Breast epithelium (tissue), 3 donors: ENCODE results near the gene VWC2L.

Source experiments
- CTCF ChIP-seq, 3 donors: fragments of 450-650 bp; IDR thresholded peaks; one replicate each; pipeline ENCODE4 v1.5.1; 2016 to 2017; ENCODE audit warnings: antibody characterized with exemption in 3 of 3, mild to moderate bottlenecking in 3 of 3, moderate library complexity in 3 of 3
- POLR2A ChIP-seq: fragments of 450-650 bp; IDR thresholded peaks from one replicate; pipeline ENCODE4 v1.6.1; 2016; ENCODE audit warnings: antibody characterized with exemption, mild to moderate bottlenecking, moderate library complexity
- POLR2AphosphoS5 ChIP-seq, 3 donors: sonication (generic); formaldehyde crosslinking; IDR thresholded peaks; one replicate each; pipeline ENCODE4 v1.6.1; 2017; ENCODE audit warnings: antibody characterized with exemption in 3 of 3

- TF ChIP-seq POLR2A (no peak), CTCF (IDR thresholded peaks at IDR 0.05) (no peak), POLR2AphosphoS5 (IDR thresholded peaks at IDR 0.05) (no peak)
Measured at GRCh38 chr2:214536625-214537024, 125.8 kb downstream of the VWC2L start.
